ENCODE measurements around the gene TRIM26.
"Not testable (repeated sequence)": the region's sequence is repeated elsewhere in the genome, so short reads cannot be mapped to it uniquely, and the experiment has no call there.

TRIM26 gene

DNA sequence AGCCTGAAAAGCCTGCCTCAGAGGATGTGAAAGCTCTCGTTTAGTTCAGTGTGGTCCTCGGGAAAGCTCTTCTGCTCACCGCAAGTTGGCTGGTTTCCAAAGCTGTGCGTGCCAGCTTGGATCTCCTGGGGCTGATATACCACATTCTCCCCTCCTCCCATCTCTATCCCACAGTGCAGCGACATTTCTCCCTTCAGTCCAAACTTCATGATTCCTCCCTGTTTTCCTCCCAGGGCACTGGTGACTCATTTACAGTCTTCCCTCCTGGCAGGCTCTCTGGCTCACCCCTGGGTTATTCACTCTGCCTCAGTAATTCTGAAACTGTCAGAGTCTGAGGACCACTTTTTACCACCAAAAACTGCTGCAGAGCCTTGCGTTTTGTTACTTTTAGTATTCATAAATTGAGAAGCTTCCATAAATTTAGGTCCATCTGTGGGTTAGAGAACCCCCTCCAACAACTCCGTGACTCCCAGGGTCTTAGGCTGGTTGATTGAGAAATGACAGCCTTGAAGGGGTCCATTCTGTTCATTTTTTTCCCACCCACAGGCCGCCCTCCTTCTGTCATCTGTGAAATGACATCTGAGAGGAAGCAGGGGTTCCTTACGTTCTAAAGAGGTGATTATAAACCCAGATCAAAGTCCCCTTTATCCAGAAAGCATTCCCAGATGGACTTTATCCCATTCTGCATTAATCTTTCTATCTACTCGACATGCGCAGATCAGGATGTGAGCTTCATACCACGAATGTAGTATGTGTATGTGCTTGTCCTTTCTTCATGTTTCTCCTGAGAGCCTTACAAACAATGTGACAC is 58.3 kb downstream of the TRIM26 start:
- ATAC-seq (no peak), DNase-seq (no peak)

DNA sequence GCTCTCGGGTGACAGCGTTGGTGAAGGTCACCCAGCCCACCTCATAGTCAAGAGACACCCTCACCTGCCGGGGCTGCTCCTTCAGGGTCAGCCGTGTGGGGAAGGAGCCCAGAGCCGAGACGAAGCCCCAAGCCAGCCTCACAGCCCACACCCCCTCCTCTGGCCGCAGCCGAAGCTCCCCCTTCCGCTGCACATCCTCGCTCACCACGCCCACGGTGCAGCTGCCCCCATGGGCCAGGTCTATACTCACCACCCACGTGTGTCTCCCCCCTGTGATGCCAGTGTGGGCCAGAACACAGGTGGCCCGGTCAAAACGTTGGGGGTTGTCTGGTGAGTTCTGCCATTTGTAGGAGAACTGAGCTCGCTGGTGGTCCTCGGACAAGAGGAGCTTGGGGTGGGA is 59.1 kb downstream of the TRIM26 start:
- no peak for DNase-seq
- ATAC-seq: no peak

DNA sequence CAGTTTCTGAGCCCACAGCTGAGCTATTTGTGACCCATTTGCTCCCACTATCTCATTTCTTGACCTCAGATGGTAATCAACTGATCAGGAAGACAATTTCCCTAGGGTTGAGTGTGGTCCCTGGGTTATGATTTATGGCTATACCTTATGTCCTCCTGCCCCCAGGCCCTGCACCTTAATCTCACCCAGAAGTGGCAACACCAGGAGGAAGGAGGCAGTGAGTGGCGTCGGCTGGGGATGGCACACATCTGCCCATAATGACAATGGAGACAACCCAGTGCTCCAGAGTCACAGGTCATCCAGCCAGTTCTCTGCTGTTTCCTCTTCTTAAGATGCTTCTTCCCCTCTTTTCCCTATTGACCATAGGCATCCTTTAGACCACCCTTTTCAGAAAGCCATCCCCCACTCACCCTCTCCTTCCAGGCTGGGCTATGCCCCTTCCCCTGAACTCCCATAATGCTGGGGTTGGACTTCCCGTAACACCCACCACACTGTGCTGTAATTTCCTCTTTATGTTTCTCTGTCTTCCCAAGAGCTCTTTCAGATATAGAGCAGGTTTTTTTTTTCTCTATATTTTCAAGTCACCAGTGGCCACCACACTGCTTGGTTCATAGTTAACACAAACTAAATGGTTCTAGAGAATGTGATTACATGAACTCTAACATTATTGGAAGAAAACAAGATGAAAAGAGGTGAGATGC is 60.1 kb downstream of the TRIM26 start:
- no peak for ATAC-seq
- no peak for DNase-seq

DNA sequence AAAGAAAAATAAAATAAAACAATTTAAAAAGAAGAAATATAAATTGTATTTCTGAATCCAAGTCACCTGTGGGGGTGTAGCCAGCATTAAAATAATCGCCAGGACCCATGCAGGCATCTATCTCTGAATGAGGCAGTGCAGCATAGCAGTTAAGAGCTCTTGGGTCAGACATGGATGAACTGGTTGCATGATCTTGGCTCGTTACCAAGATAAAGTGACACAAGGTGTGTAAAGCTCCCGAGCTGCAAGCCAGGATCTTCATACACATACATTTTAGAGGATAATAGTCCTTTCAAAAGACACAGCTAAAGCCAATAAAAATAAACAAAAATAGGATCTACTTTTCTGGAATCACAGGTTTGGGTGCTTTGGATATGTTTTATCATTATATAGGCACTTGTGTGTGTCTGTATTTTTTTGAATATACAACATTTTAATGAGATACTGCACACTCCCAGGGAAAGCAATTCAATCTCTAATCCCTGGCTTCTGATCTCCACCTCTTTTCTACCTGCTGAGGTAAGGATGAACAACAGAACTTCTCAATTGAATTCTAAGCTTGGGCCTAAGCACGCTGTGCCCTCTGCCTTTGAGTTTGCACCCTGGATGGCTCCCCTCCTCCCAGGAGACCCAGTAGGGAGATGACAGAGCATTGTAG is 61.1 kb downstream of the TRIM26 start:
- DNase-seq (no peak), ATAC-seq (no peak)

DNA sequence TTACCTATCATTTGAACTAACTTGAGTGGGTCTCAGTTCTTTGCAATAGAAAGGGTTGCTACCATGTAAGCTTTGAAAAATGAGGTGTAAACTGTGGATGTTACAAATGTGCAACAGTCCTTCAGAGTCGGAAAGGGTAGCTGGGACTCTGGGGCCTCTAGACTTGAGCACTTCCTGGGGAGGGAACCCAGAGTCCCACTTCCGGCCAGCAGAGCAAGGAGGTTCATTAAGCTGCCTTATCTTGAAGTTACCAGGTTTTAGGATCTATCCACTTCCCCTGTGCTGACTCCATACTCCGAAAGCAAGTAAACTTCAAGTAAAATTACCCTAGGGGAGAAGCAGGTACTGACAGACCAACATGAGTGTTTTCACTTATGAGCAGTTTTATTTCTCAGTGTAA is 61.6 kb downstream of the TRIM26 start:
- ATAC-seq (no peak), DNase-seq (no peak)

DNA sequence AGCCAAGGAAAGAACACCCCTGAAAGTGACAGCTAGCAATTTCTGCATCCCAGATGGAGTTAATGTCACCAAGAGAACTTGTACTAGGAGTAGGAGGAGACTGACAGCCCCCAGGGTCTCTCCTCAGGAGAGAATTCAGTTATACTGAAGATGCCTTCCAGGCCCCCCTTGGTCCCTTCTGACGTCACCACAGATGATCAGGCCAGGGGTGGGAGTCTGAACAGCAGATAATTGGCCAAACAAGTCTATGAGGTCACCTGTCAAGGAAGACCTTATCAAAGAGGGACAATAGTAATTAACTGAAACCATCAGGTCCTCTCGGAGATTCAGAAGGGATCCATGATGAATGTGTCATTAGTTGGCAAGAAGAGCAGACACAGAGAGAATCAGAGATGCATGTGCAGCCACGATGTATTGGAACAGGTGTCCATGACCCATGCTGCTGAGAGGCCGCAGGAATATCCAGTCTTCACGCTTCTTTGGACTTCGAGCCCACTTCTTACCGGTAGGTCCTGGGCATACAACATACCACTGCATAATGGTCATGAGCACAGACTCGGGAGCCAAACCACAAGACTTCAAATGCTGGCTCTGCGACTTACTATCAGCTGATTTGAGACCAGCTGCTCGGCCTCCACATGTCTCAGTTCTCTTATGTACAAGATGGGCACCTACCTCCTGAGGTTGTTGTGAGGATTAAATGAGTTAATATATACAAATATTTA is 62.4 kb downstream of the TRIM26 start:
- no peak for ATAC-seq
- DNase-seq: no peak

DNA sequence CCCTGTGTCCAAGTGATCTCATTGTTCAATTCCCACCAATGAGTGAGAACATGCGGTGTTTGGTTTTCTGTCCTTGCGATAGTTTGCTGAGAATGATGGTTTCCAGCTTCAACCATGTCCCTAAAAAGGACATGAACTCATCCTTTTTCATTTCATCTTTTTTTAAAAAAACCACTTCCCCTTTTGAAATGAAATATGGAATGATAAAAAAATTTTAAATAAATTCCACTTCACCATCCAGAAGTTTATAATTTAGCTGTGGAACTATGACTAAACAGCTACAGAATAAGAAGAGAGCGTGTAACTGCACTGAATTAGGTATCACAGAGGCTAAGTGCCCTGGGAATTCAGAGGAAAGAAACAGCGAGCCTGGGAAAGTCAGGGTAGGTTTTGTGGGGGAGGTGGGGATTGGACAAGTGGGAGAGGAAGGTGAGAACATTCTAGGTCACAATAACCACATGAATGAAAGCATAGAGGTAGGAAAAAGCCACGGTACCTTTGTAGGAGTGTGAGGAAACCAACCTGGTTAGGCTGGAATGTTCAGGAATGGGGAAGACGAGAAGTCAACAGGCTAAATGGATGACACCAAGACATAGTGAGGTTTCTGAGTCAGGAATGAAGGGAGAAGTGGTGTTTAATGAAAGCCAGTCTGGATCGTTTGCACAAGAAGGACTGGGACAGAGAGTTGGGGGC is 63.2 kb downstream of the TRIM26 start:
- DNase-seq (no peak), ATAC-seq (no peak)

DNA sequence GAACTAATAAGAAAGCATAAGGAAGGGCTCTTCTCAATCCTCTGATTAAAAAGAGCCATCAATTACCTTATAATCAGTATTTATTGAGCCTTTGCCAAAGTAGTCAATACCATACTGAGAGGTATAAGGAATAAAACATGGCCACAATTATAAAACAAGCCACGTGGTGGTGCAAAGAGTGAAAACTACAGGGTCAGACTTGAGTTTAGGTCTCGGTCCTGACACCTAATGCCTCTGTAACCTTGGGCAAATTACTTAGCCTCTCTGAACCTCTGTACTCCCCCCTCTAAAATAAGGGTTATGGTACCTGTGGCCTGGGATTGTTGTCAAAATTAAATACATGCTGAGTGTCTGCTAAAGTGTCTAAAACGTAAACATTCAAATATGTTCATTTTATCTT is 64.0 kb downstream of the TRIM26 start:
- DNase-seq (no peak), ATAC-seq (no peak)

DNA sequence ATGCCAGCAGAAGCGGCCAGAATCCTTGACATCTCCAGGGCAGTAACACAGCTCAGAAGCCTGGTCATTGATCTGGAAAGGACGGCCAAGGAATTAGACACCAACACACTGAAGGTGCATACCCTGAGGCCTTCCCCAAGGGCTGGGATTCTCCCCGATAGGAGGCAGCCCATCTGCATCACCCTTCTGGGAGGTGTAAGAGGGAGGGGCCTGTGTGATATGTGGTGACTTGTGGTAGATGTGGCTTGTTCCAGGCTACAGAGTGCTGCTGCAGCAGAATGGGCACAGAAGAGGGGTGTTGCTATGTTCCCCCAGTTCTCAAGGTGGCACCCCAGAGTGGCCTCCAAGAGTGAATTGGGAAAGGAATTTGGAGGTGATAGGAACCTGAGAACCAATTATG is 66.1 kb downstream of the TRIM26 start:
- ATAC-seq: peak; percentile 55

DNA sequence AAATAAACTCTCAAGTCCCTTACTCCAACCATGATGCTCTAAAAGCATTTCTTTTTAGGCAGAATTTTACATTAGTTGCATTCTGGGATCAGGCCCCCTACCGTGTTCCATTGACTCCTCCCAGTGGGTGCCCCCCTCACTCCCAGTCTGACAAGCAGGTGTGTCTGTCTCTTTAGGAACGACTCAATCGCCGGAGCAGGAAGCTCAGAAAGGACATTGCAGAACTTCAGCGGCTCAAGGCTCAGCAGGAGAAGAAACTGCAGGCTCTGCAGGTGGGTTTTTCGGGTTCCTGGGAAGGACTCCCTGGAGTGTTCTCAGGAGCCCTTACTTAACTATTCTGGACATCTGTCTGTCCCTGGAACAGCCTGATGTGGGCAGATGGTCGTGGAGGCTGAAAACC is 67.4 kb downstream of the TRIM26 start:
- DNase-seq (no peak), ATAC-seq (no peak)

More for the DNA sequence above, 66.1 kb downstream of the TRIM26 start:
- no peak for DNase-seq

DNA sequence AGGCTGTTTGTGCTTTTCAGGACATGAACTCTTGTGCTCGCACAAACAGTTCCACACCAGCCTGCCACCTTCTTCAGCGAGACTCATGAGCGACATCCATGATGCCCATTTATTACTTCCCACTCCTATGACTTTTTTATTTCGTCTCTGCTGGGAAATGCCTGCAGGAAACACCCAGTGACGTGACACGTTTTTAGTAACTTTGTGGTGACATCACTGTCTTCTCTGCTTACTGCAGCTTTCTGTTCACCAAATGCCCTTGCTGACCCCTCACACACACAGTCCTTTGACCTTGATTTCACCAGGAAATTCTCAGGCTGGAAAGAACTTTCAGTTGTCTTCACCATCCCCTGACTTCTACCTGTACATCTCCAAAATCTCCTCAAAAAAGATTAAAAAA is 68.4 kb downstream of the TRIM26 start:
- ATAC-seq (no peak), DNase-seq (no peak)

DNA sequence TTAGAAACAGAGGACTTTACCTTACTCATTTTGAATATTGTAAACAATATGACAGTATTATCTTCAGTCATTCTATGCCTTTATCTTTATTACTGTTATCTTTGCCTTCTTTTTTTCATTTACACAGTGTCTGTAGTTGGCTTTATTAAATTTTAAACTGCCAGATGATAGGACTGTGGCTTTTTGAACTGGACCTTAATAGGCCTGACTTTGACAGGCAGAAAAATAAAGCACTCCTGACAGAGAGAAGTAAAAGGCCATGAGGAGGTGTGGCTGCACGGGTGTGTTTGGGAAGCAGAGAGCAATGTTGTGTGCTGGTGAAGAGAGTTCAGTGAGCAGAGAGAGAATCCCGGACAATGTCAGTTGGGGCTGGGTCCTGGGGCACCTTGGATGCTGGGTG is 69.4 kb downstream of the TRIM26 start:
- no peak for ATAC-seq
- DNase-seq: no peak

DNA sequence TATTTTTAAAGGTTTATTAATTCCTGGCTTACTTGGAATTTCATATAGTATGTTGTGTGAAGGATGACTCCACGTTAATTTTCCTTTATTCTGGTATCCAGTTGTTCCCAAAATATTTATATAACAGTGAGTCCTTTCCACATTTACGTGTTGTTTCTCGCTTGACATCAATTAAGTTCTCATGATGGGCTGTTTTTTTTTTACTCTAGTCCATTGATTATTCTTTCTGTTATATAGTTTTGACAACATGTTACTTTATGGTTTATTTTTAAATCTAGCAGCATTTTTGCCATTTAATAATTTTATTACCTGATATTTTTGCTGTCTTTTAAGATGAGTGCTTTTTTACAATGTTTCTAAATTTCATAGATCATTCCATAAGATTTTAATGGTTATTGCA is 70.5 kb downstream of the TRIM26 start:
- ATAC-seq: no peak
- DNase-seq: no peak

DNA sequence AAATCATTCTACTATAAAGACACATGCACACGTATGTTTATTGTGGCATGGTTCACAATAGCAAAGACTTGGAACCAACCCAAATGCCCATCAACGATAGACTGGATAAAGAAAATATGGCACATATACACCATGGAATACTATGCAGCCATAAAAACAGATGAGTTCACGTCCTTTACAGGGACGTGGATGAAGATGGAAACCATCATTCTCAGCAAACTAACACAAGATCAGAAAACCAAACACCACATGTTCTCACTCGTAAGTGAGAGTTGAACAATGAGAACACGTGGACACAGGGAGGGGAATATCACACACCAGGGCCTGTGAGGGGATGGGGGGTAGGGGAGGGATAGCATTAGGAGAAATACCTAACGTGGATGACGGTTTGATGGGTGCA is 73.0 kb downstream of the TRIM26 start:
- not testable (repeated sequence) for ATAC-seq, DNase-seq

DNA sequence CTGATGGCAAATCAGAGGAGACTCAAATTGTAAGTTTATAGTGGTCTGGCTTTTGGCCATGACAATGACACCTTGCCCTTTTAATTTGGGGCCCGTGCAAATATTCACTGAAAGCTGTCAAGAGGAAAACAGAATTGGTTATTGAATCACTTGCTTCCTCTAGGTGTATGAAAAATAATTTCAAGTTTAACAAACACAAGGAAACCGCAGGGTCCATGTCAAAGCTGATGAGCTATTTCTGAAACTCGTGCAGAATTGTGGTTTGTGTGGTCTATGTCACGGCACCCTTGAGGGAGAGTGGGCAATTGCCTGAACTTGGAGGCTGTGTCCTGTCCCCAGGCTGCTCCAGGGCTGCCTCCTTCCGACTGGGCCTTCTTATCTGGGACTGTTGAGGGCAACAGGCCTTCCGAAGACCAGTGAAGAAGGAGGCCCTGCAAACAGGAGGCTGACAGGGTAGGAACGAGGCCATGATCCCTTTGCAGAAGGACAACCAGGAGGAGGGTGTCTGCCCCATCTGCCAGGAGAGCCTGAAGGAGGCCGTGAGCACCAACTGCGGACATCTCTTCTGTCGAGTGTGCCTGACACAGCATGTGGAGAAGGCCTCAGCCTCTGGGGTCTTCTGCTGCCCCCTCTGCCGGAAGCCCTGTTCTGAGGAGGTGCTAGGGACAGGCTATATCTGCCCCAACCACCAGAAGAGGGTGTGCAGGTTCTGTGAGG is 76.5 kb downstream of the TRIM26 start:
- DNase-seq (no peak), ATAC-seq (peak; percentile 46)

DNA sequence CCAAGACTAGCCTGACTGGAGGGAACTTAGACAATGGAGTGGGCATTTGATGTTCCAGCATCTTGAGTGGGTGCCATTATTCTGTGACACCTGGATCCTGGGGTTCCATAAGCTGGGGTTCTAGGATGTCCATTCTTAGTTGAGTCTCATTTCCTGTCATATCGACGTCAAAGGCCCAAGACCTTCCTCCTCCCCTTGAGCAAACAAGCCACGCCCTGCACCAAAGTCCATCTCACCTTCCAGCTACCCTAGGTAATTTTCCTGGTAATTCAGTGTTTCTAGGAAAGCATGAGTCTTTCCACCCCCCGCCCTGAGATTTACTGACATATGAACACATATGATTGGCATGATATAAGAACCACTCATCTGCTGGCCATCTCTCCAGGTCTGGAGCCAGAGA is 77.4 kb downstream of the TRIM26 start, which contains the start of gene TRIM40:
Gene TRIM40, plus strand, starts transcription at position 384 of the 400 bp plus-strand sequence. CDS start 897 bp downstream, outside the sequence.
- no peak for DNase-seq
- ATAC-seq: no peak

DNA sequence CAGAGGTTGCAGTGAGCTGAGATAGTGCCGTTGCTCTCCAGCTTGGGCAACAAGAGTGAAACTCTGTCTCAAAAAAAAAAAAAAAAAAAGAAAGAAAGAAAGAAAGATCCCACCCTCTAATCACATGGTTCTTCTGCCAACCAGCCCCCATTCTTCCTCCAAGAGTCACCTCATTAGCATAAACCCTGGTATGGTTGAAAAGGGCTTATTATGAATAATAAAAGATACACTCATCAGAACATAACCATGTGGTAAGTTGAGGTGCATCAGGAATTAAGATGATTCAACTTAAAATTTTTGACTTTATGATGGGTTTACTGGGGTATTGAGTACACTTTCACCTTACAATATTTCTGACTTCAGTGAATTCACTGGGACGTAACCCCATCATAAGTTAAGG is 78.1 kb downstream of the TRIM26 start:
- ATAC-seq: no peak
- DNase-seq: no peak

Data from stimulated activated naive CD8-positive, alpha-beta T cell treated with anti-CD3 and anti-CD28 coated beads, Interleukin-15, Interleukin-2, amounts not matched to agents 100 U/mL and 50 U/mL, for 24 hours (primary cell).